ENCODE measurements around the gene LNX1. TPM values are rescaled to one million over a fixed set of nuclear protein-coding genes. Genes with fewer than 3 reads are reported as not detected.

LNX1 gene
- total and polyA plus RNA-seq, 2 of the 13 experiments (the other 11 are each of a cell fraction or from before 2014, with no cell fraction given), result 0.49 TPM

DNA sequence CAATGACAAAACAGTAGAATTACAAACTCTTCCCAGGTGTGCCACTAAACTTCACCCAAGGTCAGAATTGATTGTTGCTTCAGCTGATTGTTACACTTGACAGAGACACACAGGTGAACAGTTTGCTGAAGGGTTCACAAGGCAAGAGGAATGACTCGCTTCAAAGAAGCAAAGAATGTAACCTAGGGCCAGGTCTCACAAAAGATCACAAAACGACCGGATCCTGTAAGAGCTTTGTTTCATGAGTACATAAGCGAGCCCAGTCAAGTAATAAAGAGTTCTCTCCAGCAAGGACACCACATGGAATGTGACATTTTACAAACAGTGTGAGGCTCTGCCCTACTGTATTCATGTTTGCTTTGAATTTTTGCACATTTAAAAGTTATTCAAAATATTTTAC lies 9.1 kb downstream of the LNX1 start (continued):
- TF ChIP-seq NR2C2 (CRISPR knock-in tag; IDR thresholded peaks at IDR 0.05; ENCODE audit: borderline replicate concordance) (no peak), MEIS1 (CRISPR knock-in tag; IDR thresholded peaks at IDR 0.05; ENCODE audit: borderline replicate concordance) (no peak), ZNF337 (CRISPR knock-in tag; IDR thresholded peaks at IDR 0.05; ENCODE audit: borderline replicate concordance, low read depth) (0 out of 2 replicates have a peak, but pooled peaks have one; percentile 49), SYNCRIP (IDR thresholded peaks at IDR 0.05; ENCODE audit: insufficient read depth, low read depth, low read length) (no peak), MTF2 (CRISPR knock-in tag; IDR thresholded peaks at IDR 0.05; ENCODE audit: borderline replicate concordance) (no peak), EEA1 (CRISPR knock-in tag; IDR thresholded peaks at IDR 0.05; ENCODE audit: borderline replicate concordance) (no peak), ZNF746 (CRISPR knock-in tag; IDR thresholded peaks at IDR 0.05) (no peak), ZNF496 (CRISPR knock-in tag; IDR thresholded peaks at IDR 0.05; ENCODE audit: insufficient replicate concordance) (no peak), U2AF1 (optimal IDR thresholded peaks at IDR 0.05; ENCODE audit: low read depth, low read length) (no peak), ZNF367 (CRISPR knock-in tag; IDR thresholded peaks at IDR 0.05; ENCODE audit: borderline replicate concordance) (no peak), NFIC (IDR thresholded peaks at IDR 0.05; ENCODE audit: low read length) (no peak; the same call in 1 of the 2 replicates), MAZ (IDR thresholded peaks at IDR 0.05; ENCODE audit: borderline replicate concordance, low read depth, low read length) (no peak), MAZ (CRISPR knock-in tag; IDR thresholded peaks at IDR 0.05; ENCODE audit: low read depth) (no peak), ZNF354B (CRISPR knock-in tag; IDR thresholded peaks at IDR 0.05) (no peak), ZFY (CRISPR knock-in tag; IDR thresholded peaks at IDR 0.05) (no peak), TBX2 (CRISPR knock-in tag; IDR thresholded peaks at IDR 0.05; ENCODE audit: borderline replicate concordance) (peak; percentile 62; the same call in 1 of the 2 replicates), ZNF652 (CRISPR knock-in tag; IDR thresholded peaks at IDR 0.05; ENCODE audit: borderline replicate concordance, low read depth) (no peak), NAIF1 (CRISPR knock-in tag; IDR thresholded peaks at IDR 0.05; ENCODE audit: borderline replicate concordance) (no peak), ZNF317 (CRISPR knock-in tag; IDR thresholded peaks at IDR 0.05) (no peak), PAWR (CRISPR knock-in tag; IDR thresholded peaks at IDR 0.05; ENCODE audit: borderline replicate concordance) (no peak), ZNF562 (CRISPR knock-in tag; IDR thresholded peaks at IDR 0.05; ENCODE audit: borderline replicate concordance) (no peak), CCAR2 (optimal IDR thresholded peaks at IDR 0.05; ENCODE audit: low read depth, low read length) (no peak), DPF2 (CRISPR knock-in tag; IDR thresholded peaks at IDR 0.05; ENCODE audit: borderline replicate concordance, low read depth) (peak; percentile 78; the same call in 1 of the 2 replicates), ZNF160 (CRISPR knock-in tag; IDR thresholded peaks at IDR 0.05) (no peak), NPAS2 (CRISPR knock-in tag; IDR thresholded peaks at IDR 0.05; ENCODE audit: borderline replicate concordance) (no peak), ZNF644 (CRISPR knock-in tag; IDR thresholded peaks at IDR 0.05; ENCODE audit: low read depth) (no peak), ZNF124 (CRISPR knock-in tag; IDR thresholded peaks at IDR 0.05) (no peak), ZNF224 (CRISPR knock-in tag; IDR thresholded peaks at IDR 0.05) (no peak)
- TF ChIP-seq, protein P1, sequence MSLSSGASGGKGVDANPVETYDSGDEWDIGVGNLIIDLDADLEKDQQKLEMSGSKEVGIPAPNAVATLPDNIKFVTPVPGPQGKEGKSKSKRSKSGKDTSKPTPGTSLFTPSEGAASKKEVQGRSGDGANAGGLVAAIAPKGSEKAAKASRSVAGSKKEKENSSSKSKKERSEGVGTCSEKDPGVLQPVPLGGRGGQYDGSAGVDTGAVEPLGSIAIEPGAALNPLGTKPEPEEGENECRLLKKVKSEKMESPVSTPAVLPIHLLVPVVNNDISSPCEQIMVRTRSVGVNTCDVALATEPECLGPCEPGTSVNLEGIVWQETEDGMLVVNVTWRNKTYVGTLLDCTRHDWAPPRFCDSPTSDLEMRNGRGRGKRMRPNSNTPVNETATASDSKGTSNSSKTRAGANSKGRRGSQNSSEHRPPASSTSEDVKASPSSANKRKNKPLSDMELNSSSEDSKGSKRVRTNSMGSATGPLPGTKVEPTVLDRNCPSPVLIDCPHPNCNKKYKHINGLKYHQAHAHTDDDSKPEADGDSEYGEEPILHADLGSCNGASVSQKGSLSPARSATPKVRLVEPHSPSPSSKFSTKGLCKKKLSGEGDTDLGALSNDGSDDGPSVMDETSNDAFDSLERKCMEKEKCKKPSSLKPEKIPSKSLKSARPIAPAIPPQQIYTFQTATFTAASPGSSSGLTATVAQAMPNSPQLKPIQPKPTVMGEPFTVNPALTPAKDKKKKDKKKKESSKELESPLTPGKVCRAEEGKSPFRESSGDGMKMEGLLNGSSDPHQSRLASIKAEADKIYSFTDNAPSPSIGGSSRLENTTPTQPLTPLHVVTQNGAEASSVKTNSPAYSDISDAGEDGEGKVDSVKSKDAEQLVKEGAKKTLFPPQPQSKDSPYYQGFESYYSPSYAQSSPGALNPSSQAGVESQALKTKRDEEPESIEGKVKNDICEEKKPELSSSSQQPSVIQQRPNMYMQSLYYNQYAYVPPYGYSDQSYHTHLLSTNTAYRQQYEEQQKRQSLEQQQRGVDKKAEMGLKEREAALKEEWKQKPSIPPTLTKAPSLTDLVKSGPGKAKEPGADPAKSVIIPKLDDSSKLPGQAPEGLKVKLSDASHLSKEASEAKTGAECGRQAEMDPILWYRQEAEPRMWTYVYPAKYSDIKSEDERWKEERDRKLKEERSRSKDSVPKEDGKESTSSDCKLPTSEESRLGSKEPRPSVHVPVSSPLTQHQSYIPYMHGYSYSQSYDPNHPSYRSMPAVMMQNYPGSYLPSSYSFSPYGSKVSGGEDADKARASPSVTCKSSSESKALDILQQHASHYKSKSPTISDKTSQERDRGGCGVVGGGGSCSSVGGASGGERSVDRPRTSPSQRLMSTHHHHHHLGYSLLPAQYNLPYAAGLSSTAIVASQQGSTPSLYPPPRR (CRISPR knock-in tag; IDR thresholded peaks at IDR 0.05; ENCODE audit: borderline replicate concordance), result peak; percentile 86

Measured in HepG2 (cell line).